GM19193 (cell line): ENCODE results near the gene CEACAM19.

Source experiments
- POLR2A ChIP-seq: IDR thresholded peaks from 4 replicates; pipeline ENCODE4 v1.6.1; 2011; ENCODE audit not compliant: insufficient read depth, insufficient read length; ENCODE audit errors: extremely low read depth

Gene CEACAM19

GRCh38 chr19:44706506-44707236, 35.4 kb downstream of the CEACAM19 start:
- no peak for TF ChIP-seq POLR2A

DNA sequence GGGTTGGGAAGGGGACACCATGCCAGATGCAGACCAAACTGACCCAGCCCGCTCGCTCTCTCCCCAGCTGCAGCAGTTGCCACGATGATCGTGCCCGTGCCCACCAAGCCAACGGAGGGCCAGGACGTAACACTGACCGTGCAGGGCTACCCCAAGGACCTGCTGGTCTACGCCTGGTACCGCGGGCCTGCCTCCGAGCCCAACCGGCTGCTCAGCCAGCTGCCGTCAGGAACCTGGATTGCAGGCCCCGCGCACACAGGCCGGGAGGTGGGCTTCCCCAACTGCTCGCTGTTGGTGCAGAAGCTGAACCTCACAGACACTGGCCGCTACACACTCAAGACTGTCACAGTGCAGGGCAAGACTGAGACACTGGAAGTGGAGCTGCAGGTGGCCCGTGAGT, 36.5 kb downstream of the CEACAM19 start:
- TF ChIP-seq POLR2A = no peak

GRCh38 chr19:44708940-44709339, 37.7 kb downstream of the CEACAM19 start:
- no peak for TF ChIP-seq POLR2A

DNA sequence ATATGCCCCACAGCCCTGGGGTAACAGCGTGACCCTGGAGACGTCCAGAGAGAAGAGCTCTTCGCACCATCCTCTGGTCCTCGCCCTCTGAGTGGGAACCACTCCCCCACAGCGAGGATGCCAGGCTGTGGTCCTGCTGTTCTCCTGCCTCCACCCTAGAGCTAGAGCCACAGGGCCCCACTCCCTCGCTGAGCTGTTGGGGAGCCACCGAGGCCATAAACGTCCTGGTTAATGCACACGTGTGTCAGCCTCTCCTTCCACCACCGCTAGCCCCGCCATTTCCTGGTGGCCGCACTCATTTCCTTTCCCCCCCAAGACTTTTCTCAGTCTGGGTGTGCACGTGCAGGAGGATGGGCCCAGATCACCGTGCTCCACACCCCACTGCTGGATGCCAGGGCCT, 39.2 kb downstream of the CEACAM19 start:
- no peak for TF ChIP-seq POLR2A

DNA sequence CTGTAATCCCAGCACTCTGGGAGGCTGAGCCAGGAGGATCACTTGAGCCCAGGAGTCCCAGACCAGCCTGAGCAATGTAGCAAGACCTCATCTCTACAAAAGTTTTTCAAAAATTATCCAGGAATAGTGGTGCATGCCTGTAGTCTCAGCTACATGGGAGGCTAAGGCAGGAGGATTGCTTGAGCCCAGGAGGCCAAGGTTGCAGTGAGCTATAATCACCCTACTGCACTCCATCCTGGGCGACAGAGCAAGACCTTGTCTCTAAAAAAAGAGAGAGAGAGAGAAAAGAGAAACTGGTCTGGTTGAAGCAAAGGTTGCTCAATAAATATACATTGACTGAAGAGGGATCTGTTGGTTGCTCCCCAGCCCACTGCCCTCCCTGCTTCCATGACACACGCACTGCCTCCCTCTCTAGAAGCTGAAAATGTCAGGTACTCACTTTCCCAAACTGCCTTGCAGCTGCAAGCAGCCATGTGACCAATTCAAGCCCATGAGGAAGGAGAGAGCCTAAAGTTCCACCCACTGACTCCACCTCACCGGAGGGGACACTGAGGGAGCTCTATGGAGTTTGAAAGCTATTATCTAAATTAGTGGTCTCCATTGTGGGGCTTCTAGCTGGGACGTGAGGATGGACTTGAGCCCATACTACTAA, 41.7 kb downstream of the CEACAM19 start:
- TF ChIP-seq POLR2A = no peak

GRCh38 chr19:44714597-44715169, 43.4 kb downstream of the CEACAM19 start:
- TF ChIP-seq POLR2A = no peak

- no peak for TF ChIP-seq POLR2A
Measured at GRCh38 chr19:44717603-44718002, 46.3 kb downstream of the CEACAM19 start.

DNA sequence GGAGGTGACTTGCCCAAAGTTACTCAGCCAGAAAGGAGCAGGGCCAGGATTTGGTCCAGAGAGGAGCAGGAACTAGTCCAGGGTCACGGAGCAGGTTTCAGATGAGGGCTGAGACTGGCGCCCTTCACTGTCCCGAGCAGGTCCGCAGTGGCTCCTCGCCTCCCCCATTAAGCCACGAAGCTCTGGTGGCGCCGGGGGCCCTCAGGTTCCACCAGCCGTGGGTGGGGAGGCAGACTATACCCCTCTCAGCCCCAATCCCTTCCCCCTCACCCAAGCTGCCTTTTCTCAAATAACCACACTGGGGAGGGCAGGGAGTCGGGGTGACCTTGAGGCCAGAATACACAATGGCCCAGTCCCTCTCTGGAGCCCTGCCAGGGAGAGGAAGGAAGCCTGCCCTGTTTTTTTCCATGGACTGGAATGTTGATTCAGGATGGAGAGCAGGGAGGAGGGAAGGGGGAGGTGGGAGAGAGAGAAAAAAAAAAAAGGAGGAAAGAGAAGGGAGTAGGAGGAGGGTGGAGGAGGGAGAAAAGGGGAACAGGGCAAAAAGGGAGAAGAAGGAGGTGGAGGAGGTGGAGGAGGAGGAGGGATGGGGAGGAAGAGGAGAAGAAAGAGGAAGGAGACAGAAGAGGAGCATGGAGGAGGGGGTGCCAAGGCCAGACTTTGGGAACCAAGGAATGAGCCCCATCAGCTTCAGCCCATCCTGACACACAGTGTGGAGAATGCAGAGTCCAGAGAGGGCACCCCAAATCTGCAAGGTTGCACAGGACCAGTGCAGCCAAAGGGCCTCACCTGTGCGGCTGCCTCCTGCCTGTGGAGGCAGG, 47.4 kb downstream of the CEACAM19 start:
- TF ChIP-seq POLR2A = no peak

GRCh38 chr19:44719262-44719701, 48.0 kb downstream of the CEACAM19 start:
- TF ChIP-seq POLR2A = no peak

DNA sequence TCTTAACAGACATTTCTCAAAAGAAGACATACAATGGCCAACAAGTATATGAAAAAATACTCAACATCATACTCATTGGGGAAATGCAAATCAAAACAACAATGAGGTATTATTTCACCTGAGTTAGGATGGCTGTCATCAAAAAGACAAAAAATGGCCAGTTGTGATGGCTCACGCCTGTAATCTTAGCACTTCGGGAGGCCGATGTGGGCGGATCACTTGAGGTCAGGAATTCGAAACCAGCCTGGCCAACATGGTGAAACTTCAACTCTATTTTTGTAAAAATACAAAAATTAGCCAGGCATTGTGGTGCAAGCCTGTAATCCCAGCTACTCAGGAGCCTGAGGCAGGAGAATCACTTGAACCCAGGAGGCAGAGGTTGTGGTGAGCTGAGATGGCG, 49.7 kb downstream of the CEACAM19 start:
- no peak for TF ChIP-seq POLR2A

DNA sequence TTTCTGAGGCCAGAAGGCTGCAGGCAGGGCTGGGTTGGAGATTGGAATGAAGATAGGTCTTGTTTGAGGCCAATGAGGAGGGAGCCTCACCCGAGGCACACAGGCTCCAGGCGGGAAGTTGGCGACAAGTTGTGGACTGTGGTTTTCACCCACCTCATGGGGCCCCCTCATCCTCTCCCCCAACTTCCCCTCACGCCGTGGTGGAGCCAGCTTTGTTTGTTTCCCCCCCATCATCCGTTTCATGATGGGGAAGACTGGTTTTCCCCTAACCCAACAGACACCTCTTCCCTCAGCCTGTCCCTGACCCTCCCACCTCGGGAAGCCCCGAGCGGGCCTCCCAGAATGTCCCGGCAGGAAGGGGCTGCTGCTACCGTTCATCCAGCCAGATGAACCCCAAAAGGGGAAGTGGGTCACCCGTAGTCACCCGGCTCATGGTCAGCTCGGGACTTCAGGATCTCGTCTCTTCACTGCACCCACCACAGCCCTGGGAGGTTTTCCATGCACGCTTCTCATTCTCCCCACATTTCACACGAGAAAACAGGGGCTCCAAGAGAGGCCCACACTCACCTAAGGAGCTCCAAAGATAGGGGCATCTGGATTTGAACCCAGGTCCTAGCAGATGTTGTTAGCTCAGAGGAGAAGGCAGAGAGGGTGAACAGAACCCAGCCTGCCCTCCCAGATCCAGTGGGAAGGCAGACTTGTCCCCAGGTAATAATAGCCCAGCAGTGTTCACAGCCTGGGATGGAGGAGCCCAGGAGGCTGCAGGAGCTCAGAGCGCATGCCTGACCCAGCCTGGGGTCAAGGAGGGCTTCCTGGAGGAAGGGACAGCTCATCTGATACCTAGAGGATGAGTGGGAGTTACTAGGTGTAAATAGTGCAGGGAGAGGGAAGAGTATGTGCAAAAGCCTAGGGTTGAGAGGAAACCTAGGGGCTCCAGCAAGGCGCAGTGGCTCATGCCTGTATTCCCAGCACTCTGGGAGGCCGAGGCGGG, 51.1 kb downstream of the CEACAM19 start:
- TF ChIP-seq POLR2A = no peak

DNA sequence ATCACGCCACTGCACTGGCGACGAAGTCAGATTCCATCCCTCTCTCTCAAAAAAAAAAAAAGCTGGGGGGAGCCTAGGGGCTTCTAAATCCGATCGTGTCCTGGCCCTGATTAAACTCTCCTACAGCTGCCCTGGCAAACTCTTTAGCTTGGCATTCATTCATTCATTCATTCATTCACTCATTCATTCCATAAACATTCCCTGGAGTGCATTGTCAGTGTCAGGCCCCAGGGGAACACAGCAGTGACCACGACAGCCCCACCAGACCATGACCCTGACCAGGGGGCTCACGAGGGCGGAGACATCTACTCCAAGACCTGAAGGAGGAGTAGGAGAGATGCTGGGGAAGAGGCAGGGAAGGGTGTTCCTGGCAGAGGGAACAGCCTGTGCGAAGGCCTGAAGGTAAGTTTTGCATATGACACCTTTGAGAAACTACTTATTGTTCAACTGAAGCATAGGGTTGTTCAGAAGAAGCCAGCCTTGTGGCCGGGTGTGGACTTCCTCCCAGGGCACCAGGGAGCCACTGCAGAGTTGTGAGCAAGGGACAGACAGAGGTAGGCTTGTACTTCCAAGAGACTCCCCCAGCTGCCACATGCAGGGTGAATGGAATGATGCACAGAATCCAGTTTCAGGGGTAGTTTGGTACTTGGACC, 52.1 kb downstream of the CEACAM19 start:
- no peak for TF ChIP-seq POLR2A

GRCh38 chr19:44723952-44724319, 52.7 kb downstream of the CEACAM19 start:
- no peak for TF ChIP-seq POLR2A

DNA sequence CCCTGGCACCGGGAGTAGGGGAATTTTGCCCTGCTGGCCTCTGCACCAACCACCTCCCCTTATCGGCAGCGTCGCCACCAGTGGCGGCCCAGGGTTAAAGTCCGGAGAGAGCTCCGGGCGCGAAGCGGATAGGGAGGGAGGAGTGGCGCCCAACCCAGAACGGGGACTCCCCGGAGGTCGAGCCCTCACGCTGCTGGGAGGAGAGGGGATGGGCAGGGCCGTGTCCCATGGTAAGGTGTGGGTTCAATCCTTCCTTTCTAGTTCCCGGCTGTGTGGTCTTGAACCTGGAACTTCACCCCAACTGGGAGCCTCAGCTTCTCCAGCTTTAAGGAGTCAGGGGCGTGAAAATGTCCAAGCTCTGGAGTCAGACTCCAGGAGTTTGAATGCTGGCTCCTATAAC, 54.0 kb downstream of the CEACAM19 start:
- TF ChIP-seq POLR2A = no peak

DNA sequence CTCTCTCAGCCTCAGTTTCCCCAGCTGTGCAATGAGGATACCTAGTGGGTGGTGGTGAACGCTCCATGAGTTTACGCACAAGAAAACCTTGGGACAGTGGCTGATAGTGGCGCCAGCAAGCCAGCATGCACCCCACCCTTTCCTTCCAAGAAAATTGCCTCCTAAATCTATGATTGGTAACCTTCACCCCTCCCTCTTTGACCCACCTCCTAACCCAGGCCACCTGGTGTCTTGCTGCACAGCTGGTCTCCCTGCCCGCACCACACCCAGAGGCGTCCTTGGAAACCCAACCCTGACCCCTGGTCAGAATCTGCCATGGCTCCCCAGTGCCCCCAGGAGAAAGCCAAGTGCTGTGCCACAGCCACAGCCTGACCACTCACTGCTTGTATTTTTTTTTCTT, 54.4 kb downstream of the CEACAM19 start:
- TF ChIP-seq POLR2A = no peak
